Measurements from ENCODE around the gene CHMP4B.

CHMP4B gene

DNA sequence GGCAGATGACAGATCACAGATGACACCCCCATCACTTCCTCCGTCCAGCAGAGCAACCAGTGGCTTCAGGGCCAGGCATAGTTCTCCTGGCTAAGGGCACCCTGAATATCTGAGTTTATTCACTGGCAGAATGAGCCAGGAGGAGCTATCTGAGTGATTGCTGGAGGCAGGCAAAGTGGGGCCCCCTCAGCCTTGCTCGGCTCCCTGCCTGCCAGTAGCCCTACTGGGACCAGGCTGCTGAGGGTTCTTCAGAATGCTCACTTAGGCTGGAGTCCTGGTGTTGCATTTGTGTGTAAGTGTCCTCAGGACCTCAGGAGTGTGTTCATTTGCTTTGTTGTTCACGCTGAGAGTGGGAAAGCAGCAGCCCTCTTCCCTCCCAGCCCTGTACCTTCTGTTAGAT, 31.2 kb downstream of the CHMP4B start:
- H3K4me3 ChIP-seq (ENCODE audit: low read length), result no peak overlapping the region
- TF ChIP-seq, protein P1, sequence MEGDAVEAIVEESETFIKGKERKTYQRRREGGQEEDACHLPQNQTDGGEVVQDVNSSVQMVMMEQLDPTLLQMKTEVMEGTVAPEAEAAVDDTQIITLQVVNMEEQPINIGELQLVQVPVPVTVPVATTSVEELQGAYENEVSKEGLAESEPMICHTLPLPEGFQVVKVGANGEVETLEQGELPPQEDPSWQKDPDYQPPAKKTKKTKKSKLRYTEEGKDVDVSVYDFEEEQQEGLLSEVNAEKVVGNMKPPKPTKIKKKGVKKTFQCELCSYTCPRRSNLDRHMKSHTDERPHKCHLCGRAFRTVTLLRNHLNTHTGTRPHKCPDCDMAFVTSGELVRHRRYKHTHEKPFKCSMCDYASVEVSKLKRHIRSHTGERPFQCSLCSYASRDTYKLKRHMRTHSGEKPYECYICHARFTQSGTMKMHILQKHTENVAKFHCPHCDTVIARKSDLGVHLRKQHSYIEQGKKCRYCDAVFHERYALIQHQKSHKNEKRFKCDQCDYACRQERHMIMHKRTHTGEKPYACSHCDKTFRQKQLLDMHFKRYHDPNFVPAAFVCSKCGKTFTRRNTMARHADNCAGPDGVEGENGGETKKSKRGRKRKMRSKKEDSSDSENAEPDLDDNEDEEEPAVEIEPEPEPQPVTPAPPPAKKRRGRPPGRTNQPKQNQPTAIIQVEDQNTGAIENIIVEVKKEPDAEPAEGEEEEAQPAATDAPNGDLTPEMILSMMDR (IDR thresholded peaks at IDR 0.05; ENCODE audit: insufficient read depth, low read depth, low read length, missing control alignments), result no peak
- DNase-seq (ENCODE audit: low read depth), result no peak

DNA sequence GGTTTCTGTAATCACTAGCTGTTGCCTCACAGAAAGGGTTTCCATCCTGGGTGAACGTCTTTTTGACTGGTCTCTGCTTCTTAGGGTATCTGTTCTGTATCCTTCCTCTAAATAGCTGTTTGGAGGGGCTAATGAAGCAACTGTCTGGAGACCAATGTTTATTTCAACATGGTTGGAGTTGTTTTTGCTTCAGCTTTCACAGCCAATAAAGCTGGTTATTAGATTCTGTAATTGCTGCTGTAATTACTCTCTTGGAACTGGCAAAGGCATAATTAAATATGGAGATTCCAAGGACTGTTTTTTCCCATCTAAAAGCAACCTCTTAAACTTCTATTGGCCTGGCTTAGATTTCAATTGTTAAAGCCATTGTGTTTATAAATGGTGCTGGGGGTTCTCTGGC, 31.9 kb downstream of the CHMP4B start:
- TF ChIP-seq, protein P1 (IDR thresholded peaks at IDR 0.05; ENCODE audit: insufficient read depth, low read depth, low read length, missing control alignments), result no peak
- DNase-seq (ENCODE audit: low read depth), result no peak

DNA sequence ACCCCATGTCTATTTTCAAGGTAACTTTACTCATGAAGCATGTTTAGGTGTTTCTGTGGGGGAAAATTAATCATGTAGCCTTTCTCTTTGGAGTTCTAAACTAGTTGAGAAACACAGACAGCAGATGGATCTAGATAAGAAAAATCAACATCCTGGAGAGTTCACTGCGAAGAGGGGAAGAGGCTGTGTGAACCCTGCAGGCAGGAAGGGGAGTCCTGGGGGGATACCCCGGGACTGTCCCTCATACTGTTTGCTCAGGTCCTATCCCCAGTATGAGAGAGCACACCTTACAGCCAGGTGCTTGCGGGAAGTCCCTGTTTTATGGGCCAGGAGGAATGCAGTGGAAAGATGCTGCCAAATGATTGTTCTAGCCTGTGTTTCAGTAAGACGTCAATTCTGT, 32.7 kb downstream of the CHMP4B start:
- TF ChIP-seq, protein P1 (IDR thresholded peaks at IDR 0.05; ENCODE audit: insufficient read depth, low read depth, low read length, missing control alignments), result no peak
- no peak for DNase-seq (ENCODE audit: low read depth)

More for the DNA sequence above, 31.9 kb downstream of the CHMP4B start:
- no peak overlapping the region for H3K4me3 ChIP-seq (ENCODE audit: low read length)

DNA sequence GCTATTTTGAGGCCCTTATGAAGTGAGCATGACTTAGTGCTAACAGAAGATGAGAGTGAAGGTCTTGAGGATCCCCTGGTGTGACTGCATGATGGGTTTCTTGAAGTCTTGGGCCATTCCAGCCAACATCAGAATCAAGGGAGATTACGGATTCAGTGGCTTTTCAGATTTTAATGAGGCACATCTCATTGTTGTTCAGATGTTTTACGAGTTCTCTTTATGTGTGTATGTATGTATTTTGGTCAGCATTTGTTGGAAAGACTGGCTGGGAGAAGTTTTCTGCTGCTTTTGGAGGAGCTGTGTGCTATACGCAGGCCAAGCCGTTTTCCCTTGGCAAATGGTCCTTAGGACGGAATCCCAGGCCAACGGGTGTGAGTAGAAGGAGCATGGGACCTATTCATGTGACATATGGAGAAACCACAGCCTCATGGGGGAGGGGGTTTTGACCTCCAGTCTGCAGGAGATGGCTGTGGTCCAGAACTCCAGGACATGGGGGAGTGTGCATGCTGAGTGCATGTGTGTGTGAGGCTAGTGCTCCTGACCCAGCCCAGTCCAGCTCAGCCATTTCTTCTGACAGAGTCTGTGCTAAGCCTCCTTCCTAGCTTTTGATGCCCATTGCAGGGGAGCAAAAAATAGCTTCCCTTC, 35.3 kb downstream of the CHMP4B start:
- H3K4me3 ChIP-seq (ENCODE audit: low read length), result no peak overlapping the region
- TF ChIP-seq, protein P1 (IDR thresholded peaks at IDR 0.05; ENCODE audit: insufficient read depth, low read depth, low read length, missing control alignments), result no peak
- DNase-seq (ENCODE audit: low read depth), result no peak

More for the DNA sequence above, 32.7 kb downstream of the CHMP4B start:
- H3K4me3 ChIP-seq (ENCODE audit: low read length), result no peak overlapping the region

DNA sequence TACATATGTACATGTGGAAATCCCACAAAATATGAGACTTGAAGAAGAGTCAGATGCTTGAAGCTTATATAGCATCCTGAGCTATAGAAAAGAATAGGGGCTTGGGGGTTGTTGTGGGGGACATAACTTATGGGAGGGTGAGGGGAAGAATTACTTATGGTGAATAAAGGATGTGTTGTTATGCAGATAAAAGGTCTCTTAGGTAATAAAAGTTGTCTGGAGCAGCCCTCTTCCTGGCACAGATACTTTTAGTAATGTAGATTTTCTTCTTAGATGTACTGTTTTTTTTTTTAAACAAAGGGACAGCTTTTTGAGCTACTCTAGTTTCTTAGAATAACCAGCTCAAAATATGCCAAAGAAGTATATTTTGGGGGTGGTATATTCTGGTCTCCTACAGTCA, 35.9 kb downstream of the CHMP4B start:
- H3K4me3 ChIP-seq (ENCODE audit: low read length), result no peak overlapping the region
- TF ChIP-seq, protein P1 (IDR thresholded peaks at IDR 0.05; ENCODE audit: insufficient read depth, low read depth, low read length, missing control alignments), result no peak
- no peak for DNase-seq (ENCODE audit: low read depth)

DNA sequence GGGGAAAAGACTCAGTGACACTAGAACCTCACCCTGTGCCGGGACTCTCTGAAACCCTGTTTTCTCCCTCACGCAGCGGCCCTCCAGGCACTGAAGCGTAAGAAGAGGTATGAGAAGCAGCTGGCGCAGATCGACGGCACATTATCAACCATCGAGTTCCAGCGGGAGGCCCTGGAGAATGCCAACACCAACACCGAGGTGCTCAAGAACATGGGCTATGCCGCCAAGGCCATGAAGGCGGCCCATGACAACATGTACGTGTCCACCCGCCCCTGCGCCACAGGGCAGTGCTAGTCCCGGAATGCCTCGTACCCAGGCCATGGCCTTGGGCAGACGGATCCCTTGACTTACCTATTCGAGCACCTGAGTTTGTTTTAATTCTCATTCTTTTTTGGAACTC, 37.2 kb downstream of the CHMP4B start:
- H3K4me3 ChIP-seq (ENCODE audit: low read length), result no peak overlapping the region
- TF ChIP-seq, protein P1 (IDR thresholded peaks at IDR 0.05; ENCODE audit: insufficient read depth, low read depth, low read length, missing control alignments), result no peak

DNA sequence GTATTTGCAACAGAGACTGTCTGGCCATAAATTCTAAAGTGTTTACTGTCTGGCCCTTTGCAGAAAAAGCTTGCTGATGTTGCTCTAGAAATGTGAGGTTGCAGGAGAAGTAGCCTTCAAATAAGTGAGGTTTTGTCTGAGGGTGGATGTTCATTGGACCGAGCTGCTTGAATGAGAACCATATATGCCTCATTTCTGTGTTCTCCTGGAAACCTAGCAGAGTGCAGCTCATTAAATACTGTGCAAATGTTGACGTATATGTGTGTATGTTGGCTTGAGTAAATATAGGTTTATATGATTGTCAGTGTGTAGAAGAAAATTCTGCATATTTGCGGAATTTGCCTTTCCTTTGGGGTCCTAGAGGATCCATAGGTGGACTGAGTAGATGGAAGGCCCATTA, 39.0 kb downstream of the CHMP4B start:
- DNase-seq (ENCODE audit: low read depth), result no peak
- TF ChIP-seq, protein P1 (IDR thresholded peaks at IDR 0.05; ENCODE audit: insufficient read depth, low read depth, low read length, missing control alignments), result no peak

More for the DNA sequence above, 37.2 kb downstream of the CHMP4B start:
- DNase-seq (ENCODE audit: low read depth), result no peak

More for the DNA sequence above, 39.0 kb downstream of the CHMP4B start:
- H3K4me3 ChIP-seq (ENCODE audit: low read length), result no peak overlapping the region

Measured in epithelial cell of esophagus (primary cell).